ENCODE measurements around the gene LIPC. TPM values are rescaled to one million over a fixed set of nuclear protein-coding genes. Genes with fewer than 3 reads are reported as not detected.
A peak's percentile ranks its signal among the peaks of the same experiment; 100 is the strongest.

The LIPC gene
- total and polyA plus RNA-seq, 9 of the 15 experiments (the other 6 are each of a cell fraction or from before 2014, with no cell fraction given), result 0.07 to 0.41 (median 0.11) TPM; not detected in 2

DNA sequence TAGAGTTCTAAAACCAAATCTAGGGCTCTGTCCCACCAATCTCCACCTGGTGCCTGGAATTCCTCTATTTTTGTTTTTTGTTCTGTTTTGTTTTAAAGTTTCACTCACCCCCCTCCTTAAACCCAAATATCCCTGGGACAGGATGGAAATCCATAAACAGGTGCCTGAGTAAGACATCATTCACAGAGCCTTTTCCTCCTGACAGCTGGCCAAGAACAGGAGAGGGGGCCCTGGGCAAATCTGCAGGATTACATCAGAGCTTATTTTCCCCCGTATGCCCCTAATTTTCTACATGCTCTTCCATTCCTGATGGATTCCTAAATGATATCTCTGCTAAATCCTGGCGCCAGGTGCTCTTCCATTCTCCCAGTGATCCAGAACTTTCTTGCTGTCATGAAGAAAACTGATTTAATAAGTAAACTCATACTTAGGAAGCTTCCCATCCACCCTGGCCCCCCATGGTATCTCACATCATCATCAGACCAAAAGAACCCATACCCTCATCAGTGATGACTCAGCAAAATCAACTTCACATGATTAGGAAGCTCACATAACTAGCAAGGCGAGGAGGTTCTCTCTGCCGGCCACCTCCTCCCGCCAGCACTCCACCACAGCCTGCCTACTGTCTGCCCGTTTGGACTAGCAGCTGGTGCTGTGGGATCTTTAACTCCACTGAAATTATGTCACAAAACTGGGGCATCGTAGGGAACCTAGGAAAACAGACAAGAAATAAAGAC is 61.0 kb downstream of the LIPC start:
- Histone ChIP-seq H2AFZ (ENCODE audit: low read depth, low read length) (peak overlapping the region; percentile 82), H3K9me1 (ENCODE audit: control insufficient read depth, insufficient read depth, low read length) (no peaks in the 10 kb centered on the region), H3K4me1 (replicated peaks in 1 of 2; ENCODE audit: control insufficient read depth in 2 of 2, insufficient read depth in 2 of 2, low read length in 2 of 2) (peaks cover 3 to 16% of the 10 kb centered on the region in 2 experiments; a peak in 4 of 5 replicates), H3K27ac (ENCODE audit: extremely low read depth, low read depth, low read length) (peak overlapping the region; percentile 46; the same call in 1 of the 3 replicates), H4K20me1 (replicated peaks; ENCODE audit: control insufficient read depth, insufficient read depth, low read length) (no peaks in the 10 kb centered on the region), H3K9ac (ENCODE audit: insufficient read depth in 1 of 2, low read depth in 2 of 2, low read length in 2 of 2) (peak overlapping the region in 1 of 2 experiments; percentile 47; a peak in 1 of 4 replicates), H3K36me3 (ENCODE audit: control insufficient read depth, insufficient read depth, low read length) (no peaks in the 10 kb centered on the region), H3K4me2 (ENCODE audit: insufficient read depth, low read length) (peak overlapping the region; percentile 36; the same call in 1 of the 2 replicates), H3K4me3 (no peak overlapping the region), H3K79me2 (ENCODE audit: control insufficient read depth, insufficient read depth, low read length) (no peaks in the 10 kb centered on the region), H3K27me3 (ENCODE audit: control insufficient read depth in 2 of 2, insufficient read depth in 2 of 2, low read length in 2 of 2) (no peaks in the 10 kb centered on the region), H3K9me3 (replicated peaks; ENCODE audit: control insufficient read depth, insufficient read depth, low read depth, low read length) (no peaks in the 10 kb centered on the region; the same call in 1 of the 2 replicates)
- intact Hi-C loops (cut with micrococcal nuclease), result no loop called here
- BruUV-seq (replicated peaks), result no TSS peak
- ChIA-PET CTCF (ENCODE audit: low intra/inter-chr PET ratio) (interaction anchor here (0.6 kb wide), 1 partner anchor 646 kb away, joined by 3 read pairs; no protein-coding TSS in a partner anchor), POLR2A (interaction anchor here (0.7 to 1.1 kb wide), 3 partner anchors 9 to 46 kb away, joined by 3 to 4 read pairs (median 4); no protein-coding TSS in a partner anchor)
- peak; percentile 82 for ATAC-seq
- in situ Hi-C loops (cut with MboI), result no loop called here
- FAIRE-seq, result peak; percentile 85
- WGBS (ENCODE audit: insufficient coverage, low coverage, missing lambda C conversion rate), result 27% methylated on average over 7 of the region's 7 CpGs
- peak; percentile 65 to 69 (median 68) for DNase-seq (ENCODE audit: extremely low read depth in 1 of 4, low spot score in 3 of 4)
- no peak for TF ChIP-seq NR2C2 (CRISPR knock-in tag; IDR thresholded peaks at IDR 0.05)
- TF ChIP-seq NR2C2 (tag; IDR thresholded peaks at IDR 0.05), result no peak
- TF ChIP-seq NR2F6 (CRISPR knock-in tag; IDR thresholded peaks at IDR 0.05), result no peak
- TF ChIP-seq TRIM24 (IDR thresholded peaks at IDR 0.05), result 0 out of 4 replicates have a peak, but pooled peaks of 1 of the 2 experiments have one; percentile 13
- TF ChIP-seq, protein P1, sequence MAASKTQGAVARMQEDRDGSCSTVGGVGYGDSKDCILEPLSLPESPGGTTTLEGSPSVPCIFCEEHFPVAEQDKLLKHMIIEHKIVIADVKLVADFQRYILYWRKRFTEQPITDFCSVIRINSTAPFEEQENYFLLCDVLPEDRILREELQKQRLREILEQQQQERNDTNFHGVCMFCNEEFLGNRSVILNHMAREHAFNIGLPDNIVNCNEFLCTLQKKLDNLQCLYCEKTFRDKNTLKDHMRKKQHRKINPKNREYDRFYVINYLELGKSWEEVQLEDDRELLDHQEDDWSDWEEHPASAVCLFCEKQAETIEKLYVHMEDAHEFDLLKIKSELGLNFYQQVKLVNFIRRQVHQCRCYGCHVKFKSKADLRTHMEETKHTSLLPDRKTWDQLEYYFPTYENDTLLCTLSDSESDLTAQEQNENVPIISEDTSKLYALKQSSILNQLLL (CRISPR knock-in tag; IDR thresholded peaks at IDR 0.05; ENCODE audit: borderline replicate concordance), result no peak
- no peak for TF ChIP-seq ASH1L (IDR thresholded peaks at IDR 0.05; ENCODE audit: borderline replicate concordance, low read depth, partially characterized antibody)
- peak; percentile 64; the same call in 1 of the 2 replicates for TF ChIP-seq ARID1B (IDR thresholded peaks at IDR 0.05)
- no peak for TF ChIP-seq CCAR2 (IDR thresholded peaks at IDR 0.05; ENCODE audit: low read depth, low read length)
- no peak for TF ChIP-seq ZC3H4 (CRISPR knock-in tag; IDR thresholded peaks at IDR 0.05; ENCODE audit: borderline replicate concordance)
- TF ChIP-seq, protein P2, sequence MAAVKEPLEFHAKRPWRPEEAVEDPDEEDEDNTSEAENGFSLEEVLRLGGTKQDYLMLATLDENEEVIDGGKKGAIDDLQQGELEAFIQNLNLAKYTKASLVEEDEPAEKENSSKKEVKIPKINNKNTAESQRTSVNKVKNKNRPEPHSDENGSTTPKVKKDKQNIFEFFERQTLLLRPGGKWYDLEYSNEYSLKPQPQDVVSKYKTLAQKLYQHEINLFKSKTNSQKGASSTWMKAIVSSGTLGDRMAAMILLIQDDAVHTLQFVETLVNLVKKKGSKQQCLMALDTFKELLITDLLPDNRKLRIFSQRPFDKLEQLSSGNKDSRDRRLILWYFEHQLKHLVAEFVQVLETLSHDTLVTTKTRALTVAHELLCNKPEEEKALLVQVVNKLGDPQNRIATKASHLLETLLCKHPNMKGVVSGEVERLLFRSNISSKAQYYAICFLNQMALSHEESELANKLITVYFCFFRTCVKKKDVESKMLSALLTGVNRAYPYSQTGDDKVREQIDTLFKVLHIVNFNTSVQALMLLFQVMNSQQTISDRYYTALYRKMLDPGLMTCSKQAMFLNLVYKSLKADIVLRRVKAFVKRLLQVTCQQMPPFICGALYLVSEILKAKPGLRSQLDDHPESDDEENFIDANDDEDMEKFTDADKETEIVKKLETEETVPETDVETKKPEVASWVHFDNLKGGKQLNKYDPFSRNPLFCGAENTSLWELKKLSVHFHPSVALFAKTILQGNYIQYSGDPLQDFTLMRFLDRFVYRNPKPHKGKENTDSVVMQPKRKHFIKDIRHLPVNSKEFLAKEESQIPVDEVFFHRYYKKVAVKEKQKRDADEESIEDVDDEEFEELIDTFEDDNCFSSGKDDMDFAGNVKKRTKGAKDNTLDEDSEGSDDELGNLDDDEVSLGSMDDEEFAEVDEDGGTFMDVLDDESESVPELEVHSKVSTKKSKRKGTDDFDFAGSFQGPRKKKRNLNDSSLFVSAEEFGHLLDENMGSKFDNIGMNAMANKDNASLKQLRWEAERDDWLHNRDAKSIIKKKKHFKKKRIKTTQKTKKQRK (IDR thresholded peaks at IDR 0.05; ENCODE audit: borderline replicate concordance, low read depth, low read length), result no peak
- TF ChIP-seq BRF1 (IDR thresholded peaks at IDR 0.05; ENCODE audit: borderline replicate concordance, extremely low read depth, insufficient read length), result no peak
- no peak for TF ChIP-seq ARHGAP35 (IDR thresholded peaks at IDR 0.05; ENCODE audit: partially characterized antibody)
- TF ChIP-seq, protein P3, sequence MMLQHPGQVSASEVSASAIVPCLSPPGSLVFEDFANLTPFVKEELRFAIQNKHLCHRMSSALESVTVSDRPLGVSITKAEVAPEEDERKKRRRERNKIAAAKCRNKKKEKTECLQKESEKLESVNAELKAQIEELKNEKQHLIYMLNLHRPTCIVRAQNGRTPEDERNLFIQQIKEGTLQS (IDR thresholded peaks at IDR 0.05), result peak; percentile 66; the same call in 1 of the 2 replicates
- TF ChIP-seq, protein P3 (CRISPR knock-in tag; conservative IDR thresholded peaks at IDR 0.05), result no peak
- no peak for TF ChIP-seq ZNF830 (CRISPR knock-in tag; IDR thresholded peaks at IDR 0.05)
- TF ChIP-seq ZNF134 (CRISPR knock-in tag; conservative IDR thresholded peaks at IDR 0.05), result peak; percentile 84
